Testis (tissue), 3 donors: ENCODE data around the gene PDGFRB. TPM values are rescaled to one million over a fixed set of nuclear protein-coding genes. Genes with fewer than 3 reads are reported as not detected.

ENCODE experiments used
- DNase-seq: peaks from one replicate; pipeline ENCODE4 v3.0.0-alpha.2; 2019
- H3K27ac ChIP-seq, 2 donors: fragments of 200-600 bp; sonication (generic); one replicate each; pipeline ENCODE4 v1.5.1; 2019
- H3K27me3 ChIP-seq: fragments of 200-600 bp; sonication (generic); one replicate; pipeline ENCODE4 v1.5.1; 2019
- H3K36me3 ChIP-seq: fragments of 200-600 bp; sonication (generic); one replicate; pipeline ENCODE4 v1.5.1; 2017; ENCODE audit warnings: low read depth; ENCODE audit errors: missing control alignments
- H3K4me1 ChIP-seq: fragments of 200-600 bp; sonication (generic); one replicate; pipeline ENCODE4 v1.5.1; 2019
- H3K4me3 ChIP-seq, 2 donors: fragments of 200-600 bp; sonication (generic); one replicate each; pipeline ENCODE4 v1.5.1; 2017 to 2019
- H3K9me3 ChIP-seq: fragments of 200-600 bp; sonication (generic); one replicate; pipeline ENCODE4 v1.5.1; 2017
- CTCF ChIP-seq, 3 experiments: fragments of 450-650 bp in 2 of 3; fragments of 200-600 bp in 1 of 3; sonication (generic) in 1 of 3; IDR thresholded peaks; one replicate each; pipeline ENCODE4 v1.5.1; 2016 to 2019; ENCODE audit warnings: antibody characterized with exemption in 3 of 3, mild to moderate bottlenecking in 2 of 3, moderate library complexity in 1 of 3
- POLR2A ChIP-seq: fragments of 450-650 bp; IDR thresholded peaks from one replicate; pipeline ENCODE4 v1.6.1; 2017; ENCODE audit warnings: antibody characterized with exemption, mild to moderate bottlenecking, moderate library complexity
- WGBS, 2 donors: methylation state at CpG; one replicate each; pipeline ENCODE4 v1.1.5; 2018; 5-methylcytosine and 5-hydroxymethylcytosine counted together
- intact Hi-C: fragments of 100-400 bp; cut with DNase I; formaldehyde crosslinking; loops from one replicate; pipeline ENCODE4 v1.15.1; 2023; ENCODE audit warnings: low total_unique reads
- polyA plus RNA-seq: library from polyadenylated mRNA; stranded (reverse); fragments of 350-450 nt; fragmentation: Illumina TruSeq; extraction: RNeasy Lipid Tissue Mini Kit (QIAGEN cat#74804); gene quantifications from one replicate; pipeline ENCODE4 v1.2.3, GENCODE V29; 2014; ENCODE audit warnings: low read depth, low replicate concordance; ENCODE audit not compliant: insufficient read depth
- small RNA-seq, 2 donors: library from RNA; depleted of rRNA; stranded (forward); fragments of <200 nt; gene quantifications; one replicate each; pipeline ENCODE3, GENCODE V24; 2016
- total RNA-seq, 2 donors: library from RNA; depleted of rRNA; stranded (reverse); fragments of >200 nt; gene quantifications; one replicate each; pipeline ENCODE4 v1.2.3, GENCODE V29; 2016

PDGFRB gene
- total and polyA plus RNA-seq, 3 donors from 2014 or later = 61.6 to 87.0 (median 71.2) TPM

- TF ChIP-seq CTCF (IDR thresholded peaks at IDR 0.05) (no peak), POLR2A (no peak)
- Histone ChIP-seq H3K27ac (no peak overlapping the region), H3K4me3 (no peak overlapping the region), H3K36me3 (no peaks in the 10 kb centered on the region), H3K9me3 (no peaks in the 10 kb centered on the region), H3K4me1 (no peaks in the 10 kb centered on the region), H3K27me3 (no peaks in the 10 kb centered on the region)
- intact Hi-C loops = no loop called here
- WGBS, 2 donors = 87 to 89% methylated on average over 7 of the region's 7 CpGs
- DNase-seq = no peak
Measured at GRCh38 chr5:150064681-150065220, 90.9 kb downstream of the PDGFRB start.

Small RNAs within 50 kb of the gene (small RNA-seq; reads per million reads assigned to genes)
- gene RF00019 = 0 reads per million in 2 donors

Other genes starting within 250 kb of the PDGFRB start
- gene PDE6A, start 211.1 kb downstream of the PDGFRB start, total RNA-seq = 1 to 10 TPM; 3.2 to 4.6 TPM
- gene PDE6A, start 211.1 kb downstream of the PDGFRB start, polyA plus RNA-seq = 2.9 TPM
- 10 to 100 TPM; 13.5 to 16.3 TPM for gene SLC26A2, start 195.1 kb downstream of the PDGFRB start, total RNA-seq
- gene SLC26A2, start 195.1 kb downstream of the PDGFRB start, polyA plus RNA-seq = 7.4 TPM
- 1 to 10 TPM; 7.8 to 9.7 TPM for gene TIGD6, start 155.2 kb downstream of the PDGFRB start, total RNA-seq
- 11.2 TPM for gene TIGD6, start 155.2 kb downstream of the PDGFRB start, polyA plus RNA-seq
- 10 to 100 TPM; 63.6 to 72.5 TPM for gene HMGXB3, start 155.1 kb downstream of the PDGFRB start, total RNA-seq
- 33.5 TPM for gene HMGXB3, start 155.1 kb downstream of the PDGFRB start, polyA plus RNA-seq
- 10 to 100 TPM in 1 of 2 donors, 1 to 10 TPM in 1; 4.3 to 15.7 TPM for gene CSF1R, start 69.3 kb downstream of the PDGFRB start, total RNA-seq
- gene CSF1R, start 69.3 kb downstream of the PDGFRB start, polyA plus RNA-seq = 25.4 TPM
- gene CDX1, start 10.9 kb upstream of the PDGFRB start, total RNA-seq = 1 to 10 TPM; 3.4 to 5.2 TPM
- 3.4 TPM for gene CDX1, start 10.9 kb upstream of the PDGFRB start, polyA plus RNA-seq
- gene SLC6A7, start 34.2 kb upstream of the PDGFRB start, total RNA-seq = under 1 TPM in 1 of 2 donors, not detected in 1; 0.12 TPM
- gene SLC6A7, start 34.2 kb upstream of the PDGFRB start, polyA plus RNA-seq = not detected
- gene CAMK2A, start 133.9 kb upstream of the PDGFRB start, total RNA-seq = under 1 TPM; 0.24 to 0.25 TPM
- 0.70 TPM for gene CAMK2A, start 133.9 kb upstream of the PDGFRB start, polyA plus RNA-seq
- under 1 TPM; 0.79 to 0.93 TPM for gene ARSI, start 147.1 kb upstream of the PDGFRB start, total RNA-seq
- 0.92 TPM for gene ARSI, start 147.1 kb upstream of the PDGFRB start, polyA plus RNA-seq
- gene TCOF1, start 201.9 kb upstream of the PDGFRB start, total RNA-seq = 10 to 100 TPM; 46.6 to 52.8 TPM
- 22.9 TPM for gene TCOF1, start 201.9 kb upstream of the PDGFRB start, polyA plus RNA-seq